ENCODE data around the gene DNAAF6. TPM values are rescaled to one million over a fixed set of nuclear protein-coding genes. Genes with fewer than 3 reads are reported as not detected.
A peak's percentile ranks its signal among the peaks of the same experiment; 100 is the strongest.
"Not testable (repeated sequence)": the region's sequence is repeated elsewhere in the genome, so short reads cannot be mapped to it uniquely, and the experiment has no call there.

DNAAF6 gene
- total RNA-seq (2014; rRNA removed) (not detected in 2 replicates), Bru-seq, nascent RNA (not detected), BruChase-seq, experiment 1, labeled RNA remaining after a 6-hour chase (not detected), BruChase-seq, experiment 2, labeled RNA remaining after a 2-hour chase (percentile 2 among the genes with signal in this experiment)
- long read RNA-seq, result 0 reads

DNA sequence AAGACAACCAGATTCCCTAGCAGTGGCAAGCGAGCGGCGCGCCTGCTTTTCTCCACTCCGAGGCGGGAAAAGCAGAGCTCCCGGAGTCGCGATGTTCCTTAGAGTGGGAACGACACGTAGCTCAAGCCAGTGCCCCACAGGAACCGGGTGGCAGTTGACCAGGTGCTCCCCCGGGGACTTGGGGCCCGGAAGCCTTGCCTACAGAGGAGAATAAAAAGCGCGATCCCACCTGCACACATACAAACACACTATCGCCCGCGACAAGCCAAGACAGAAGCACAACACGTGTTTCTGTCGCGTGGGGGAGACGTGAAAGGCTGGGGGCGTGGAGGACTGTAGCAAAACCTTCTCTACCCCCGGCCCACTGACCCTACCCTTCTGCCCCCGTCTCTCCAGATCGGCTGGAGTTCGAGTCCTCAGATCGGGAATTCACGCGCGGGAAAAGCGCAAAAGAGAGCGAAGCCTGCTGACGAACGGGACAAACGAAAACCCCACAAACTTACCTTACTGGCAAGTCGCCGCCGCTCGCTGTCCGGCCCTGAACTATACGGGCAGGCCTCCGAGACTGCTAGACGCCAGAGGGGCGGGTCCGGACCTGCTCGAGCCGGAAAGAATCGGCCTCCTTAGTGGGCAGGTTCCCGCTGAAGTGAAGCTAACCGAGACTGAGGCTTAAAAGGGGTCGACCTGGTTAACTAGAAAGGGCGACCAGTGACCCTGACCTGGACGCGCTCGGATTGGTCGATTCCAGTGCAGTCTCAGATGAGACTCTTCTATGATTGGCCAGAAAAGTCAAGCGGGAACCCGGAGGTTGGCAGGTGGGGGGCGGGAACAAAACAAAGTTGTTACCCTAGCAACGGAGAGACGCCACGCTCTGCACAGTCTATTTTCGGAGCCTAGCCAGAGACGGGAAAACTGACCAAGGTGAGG, at the start of gene DNAAF6, which contains the start of gene NUP62CL:
Gene DNAAF6, plus strand, starts transcription at position 842 of the 927 bp plus-strand sequence. CDS start 6,265 bp downstream, outside the sequence.
Gene NUP62CL, minus strand, starts transcription at position 664 of the 927 bp plus-strand sequence. CDS start 31,287 bp downstream, outside the sequence.
- H3K79me2 ChIP-seq (ENCODE audit: low read length), result no peaks in the 10 kb centered on the region
- H3K36me3 ChIP-seq (ENCODE audit: low read depth, low read length), result no peaks in the 10 kb centered on the region
- H3K9me2 ChIP-seq (replicated peaks; ENCODE audit: low read length), result no peaks in the 10 kb centered on the region
- ChIA-PET POLR2A (ENCODE audit: unreplicated experiment) (no interaction called here), CTCF (no interaction called here)
- TF ChIP-seq CTCF (conservative IDR thresholded peaks at IDR 0.05; ENCODE audit: low read depth, low read length) (no peak), EZH2phosphoT487 (IDR thresholded peaks at IDR 0.05; ENCODE audit: borderline replicate concordance, low read length) (no peak), EZH2 (IDR thresholded peaks at IDR 0.05; ENCODE audit: low read length, unreplicated experiment) (no peak)
- peak within 1 kb of the TSS; percentile 89 for H3K4me3 ChIP-seq (ENCODE audit: low read length)
- H3K27me3 ChIP-seq (ENCODE audit: low read length), result no peaks in the 10 kb centered on the region
- no peaks in the 10 kb centered on the region for H4K20me1 ChIP-seq (ENCODE audit: low read length)
- DNase-seq, result peak; percentile 70
- no TSS peak for BruUV-seq (replicated peaks)
- H3K9ac ChIP-seq (ENCODE audit: low read length), result peak within 1 kb of the TSS; percentile 74
- H3K4me2 ChIP-seq (ENCODE audit: low read length), result peak within 1 kb of the TSS; percentile 95
- peak within 1 kb of the TSS; percentile 100 for H2AFZ ChIP-seq (ENCODE audit: low read length)
- intact Hi-C loops (cut with micrococcal nuclease), result loop anchor here (10.0 kb wide), 1 partner anchor 91 kb away; the partner anchor contains the start of gene RBM41
- H3K9me3 ChIP-seq (ENCODE audit: low read length), result no peaks in the 10 kb centered on the region
- no peak within 1 kb of the TSS for H3K27ac ChIP-seq (ENCODE audit: low read length)
- H3F3A ChIP-seq (ENCODE audit: low read length, unreplicated experiment), result no peaks in the 10 kb centered on the region
- peak; percentile 91 for ATAC-seq
- peaks cover 6% of the 10 kb centered on the region; the same call in 1 of the 2 replicates for H3K4me1 ChIP-seq (ENCODE audit: insufficient read depth, low read length)

DNA sequence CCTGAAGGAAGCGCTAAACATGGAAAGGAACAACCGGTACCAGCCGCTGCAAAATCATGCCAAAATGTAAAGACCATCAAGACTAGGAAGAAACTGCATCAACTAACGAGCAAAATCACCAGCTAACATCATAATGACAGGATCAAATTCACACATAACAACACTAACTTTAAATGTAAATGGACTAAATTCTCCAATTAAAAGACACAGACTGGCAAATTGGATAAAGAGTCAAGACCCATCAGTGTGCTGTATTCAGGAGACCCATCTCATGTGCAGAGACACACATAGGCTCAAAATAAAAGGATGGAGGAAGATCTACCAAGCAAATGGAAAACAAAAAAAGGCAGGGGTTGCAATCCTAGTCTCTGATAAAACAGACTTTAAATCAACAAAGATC, 48.8 kb upstream of the DNAAF6 start:
- H4K20me1 ChIP-seq (ENCODE audit: low read length); H3K9ac ChIP-seq (ENCODE audit: low read length); DNase-seq; H3F3A ChIP-seq (ENCODE audit: low read length, unreplicated experiment); H3K9me2 ChIP-seq (replicated peaks; ENCODE audit: low read length); H3K27me3 ChIP-seq (ENCODE audit: low read length); POLR2A ChIA-PET (ENCODE audit: unreplicated experiment); ATAC-seq; BruUV-seq (replicated peaks); H3K4me2 ChIP-seq (ENCODE audit: low read length); CTCF ChIA-PET; H2AFZ ChIP-seq (ENCODE audit: low read length); H3K4me3 ChIP-seq (ENCODE audit: low read length); intact Hi-C loops (cut with micrococcal nuclease); H3K9me3 ChIP-seq (ENCODE audit: low read length); H3K36me3 ChIP-seq (ENCODE audit: low read depth, low read length); H3K79me2 ChIP-seq (ENCODE audit: low read length); H3K27ac ChIP-seq (ENCODE audit: low read length): not testable (repeated sequence)
- H3K4me1 ChIP-seq (ENCODE audit: insufficient read depth, low read length), result peaks cover 11% of the 10 kb centered on the region

DNA sequence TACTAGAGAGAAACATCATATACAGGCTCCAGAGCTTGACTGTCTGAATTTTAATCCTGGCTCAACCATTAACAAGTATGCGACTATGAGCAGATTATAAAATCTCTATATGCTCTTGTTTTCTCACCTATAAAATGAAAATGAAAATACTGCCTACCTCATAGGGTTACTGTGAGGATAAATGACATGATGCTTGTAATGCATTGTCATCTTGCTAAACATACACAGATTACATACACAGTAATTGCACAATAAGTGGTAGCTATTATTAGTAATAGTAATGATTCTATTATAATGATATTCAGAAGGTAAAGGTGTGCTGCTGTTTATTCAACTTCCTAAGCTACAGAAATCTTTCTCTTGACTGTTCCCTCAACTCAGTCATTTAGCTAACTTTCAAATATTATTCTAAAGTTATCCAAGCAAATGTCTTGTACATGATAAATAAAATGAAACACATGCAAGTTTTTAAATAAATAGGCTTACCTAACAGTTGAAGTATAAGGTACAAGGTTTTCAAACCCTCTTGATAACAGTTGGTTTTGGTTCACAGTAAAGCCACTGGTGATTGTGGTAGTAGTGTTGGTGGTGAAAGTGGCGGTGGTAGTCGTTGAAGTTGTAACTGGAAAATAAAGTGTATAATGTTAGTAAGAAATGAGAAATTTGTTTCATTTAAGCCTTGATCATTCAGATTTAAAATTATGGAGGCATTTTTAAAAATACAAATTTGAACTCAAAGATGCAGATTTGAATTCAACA, 39.1 kb upstream of the DNAAF6 start:
- H3K4me1 ChIP-seq (ENCODE audit: insufficient read depth, low read length), result no peaks in the 10 kb centered on the region
- no peaks in the 10 kb centered on the region for H3K9me3 ChIP-seq (ENCODE audit: low read length)
- H3K4me3 ChIP-seq (ENCODE audit: low read length), result no peak overlapping the region
- no peaks in the 10 kb centered on the region for H3K27me3 ChIP-seq (ENCODE audit: low read length)
- DNase-seq (no peak), ATAC-seq (no peak)
- intact Hi-C loops (cut with micrococcal nuclease), result no loop called here
- no peak overlapping the region for H3K9ac ChIP-seq (ENCODE audit: low read length)
- H2AFZ ChIP-seq (ENCODE audit: low read length), result no peak overlapping the region
- no peaks in the 10 kb centered on the region for H3K79me2 ChIP-seq (ENCODE audit: low read length)
- H3K36me3 ChIP-seq (ENCODE audit: low read depth, low read length), result no peaks in the 10 kb centered on the region
- H3K27ac ChIP-seq (ENCODE audit: low read length), result no peak overlapping the region
- no peak overlapping the region for H3K4me2 ChIP-seq (ENCODE audit: low read length)
- no peaks in the 10 kb centered on the region for H3F3A ChIP-seq (ENCODE audit: low read length, unreplicated experiment)
- ChIA-PET POLR2A (ENCODE audit: unreplicated experiment) (no interaction called here), CTCF (no interaction called here)
- TF ChIP-seq EZH2 (IDR thresholded peaks at IDR 0.05; ENCODE audit: low read length, unreplicated experiment), result no peak
- no peak for TF ChIP-seq CTCF (conservative IDR thresholded peaks at IDR 0.05; ENCODE audit: low read depth, low read length)
- no peak for TF ChIP-seq EZH2phosphoT487 (IDR thresholded peaks at IDR 0.05; ENCODE audit: borderline replicate concordance, low read length)
- H4K20me1 ChIP-seq (ENCODE audit: low read length), result no peaks in the 10 kb centered on the region
- BruUV-seq (replicated peaks), result no TSS peak
- no peaks in the 10 kb centered on the region for H3K9me2 ChIP-seq (replicated peaks; ENCODE audit: low read length)

All from PC-3 (cell line).